Glutamatergic neuron (in vitro differentiated cells): ENCODE measurements around the gene MYO18B. TPM values are rescaled to one million over a fixed set of nuclear protein-coding genes. Genes with fewer than 3 reads are reported as not detected.
A peak's percentile ranks its signal among the peaks of the same experiment; 100 is the strongest.

ENCODE experiments used
- DNase-seq: peaks from one replicate; pipeline ENCODE4 v3.0.0; 2022
- H3K27ac Mint-ChIP-seq: one replicate; pipeline ENCODE4 v1.8.0; 2020; ENCODE audit warnings: mild to moderate bottlenecking, mixed read lengths, inconsistent platforms; ENCODE audit not compliant: unreplicated experiment
- H3K27me3 Mint-ChIP-seq: one replicate; pipeline ENCODE4 v1.8.0; 2020; ENCODE audit warnings: mild to moderate bottlenecking, moderate library complexity, mixed read lengths, inconsistent platforms; ENCODE audit not compliant: unreplicated experiment
- H3K36me3 Mint-ChIP-seq: one replicate; pipeline ENCODE4 v1.8.0; 2020; ENCODE audit warnings: mild to moderate bottlenecking, mixed read lengths, inconsistent platforms; ENCODE audit not compliant: unreplicated experiment
- H3K4me1 Mint-ChIP-seq: one replicate; pipeline ENCODE4 v1.8.0; 2020; ENCODE audit warnings: mild to moderate bottlenecking, low read depth, mixed read lengths, inconsistent platforms; ENCODE audit not compliant: unreplicated experiment
- H3K4me3 Mint-ChIP-seq: one replicate; pipeline ENCODE4 v1.8.0; 2020; ENCODE audit warnings: mild to moderate bottlenecking, mixed read lengths, inconsistent platforms; ENCODE audit not compliant: unreplicated experiment
- H3K9me3 Mint-ChIP-seq: one replicate; pipeline ENCODE4 v1.8.0; 2020; ENCODE audit warnings: mild to moderate bottlenecking, moderate library complexity, mixed read lengths, inconsistent platforms; ENCODE audit not compliant: unreplicated experiment
- CTCF ChIP-seq: fragments of 200-600 bp; sonication (generic); IDR thresholded peaks from one replicate; pipeline ENCODE4 v1.5.0; 2021; ENCODE audit not compliant: partially characterized antibody, unreplicated experiment
- total RNA-seq: library from RNA; stranded (reverse); fragmentation: NEBNext Ultra II Directional; extraction: Animal tissue kit (Norgen Biotek cat#: 25700); gene quantifications from one replicate; pipeline ENCODE4 v1.2.1, GENCODE V29; 2021; ENCODE audit not compliant: unreplicated experiment

The MYO18B gene
- total RNA-seq, 1 donor from 2014 or later, result 0.25 TPM

GRCh38 chr22:25782831-25783230, 40.8 kb downstream of the MYO18B start:
- Mint-ChIP-seq H3K27ac (no peak overlapping the region), H3K4me1 (peaks cover 8% of the 10 kb centered on the region), H3K4me3 (no peak overlapping the region), H3K36me3 (peaks cover 8% of the 10 kb centered on the region), H3K27me3 (peaks cover 7% of the 10 kb centered on the region), H3K9me3 (peaks cover 7% of the 10 kb centered on the region)
- DNase-seq, result no peak
- TF ChIP-seq CTCF, result no peak

- H3K27me3 Mint-ChIP-seq, result peaks cover 7% of the 10 kb centered on the region
- peaks cover 8% of the 10 kb centered on the region for H3K4me1 Mint-ChIP-seq
- H3K9me3 Mint-ChIP-seq, result peaks cover 7% of the 10 kb centered on the region
- DNase-seq, result no peak
- H3K36me3 Mint-ChIP-seq, result peaks cover 8% of the 10 kb centered on the region
- no peak for TF ChIP-seq CTCF
- H3K4me3 Mint-ChIP-seq, result no peak overlapping the region
- no peak overlapping the region for H3K27ac Mint-ChIP-seq
Measured at GRCh38 chr22:25783856-25784255, 41.9 kb downstream of the MYO18B start.

GRCh38 chr22:25786165-25786564, 44.2 kb downstream of the MYO18B start:
- H3K4me1 Mint-ChIP-seq, result no peaks in the 10 kb centered on the region
- H3K4me3 Mint-ChIP-seq, result no peak overlapping the region
- no peak for TF ChIP-seq CTCF
- DNase-seq, result no peak
- peaks cover under 1% of the 10 kb centered on the region for H3K9me3 Mint-ChIP-seq
- H3K36me3 Mint-ChIP-seq, result peaks cover 4% of the 10 kb centered on the region
- H3K27ac Mint-ChIP-seq, result no peak overlapping the region
- H3K27me3 Mint-ChIP-seq, result peaks cover 1% of the 10 kb centered on the region

- DNase-seq, result no peak
- Mint-ChIP-seq H3K4me1 (peaks cover 2% of the 10 kb centered on the region), H3K4me3 (no peak overlapping the region), H3K27me3 (no peaks in the 10 kb centered on the region), H3K27ac (no peak overlapping the region), H3K36me3 (no peaks in the 10 kb centered on the region), H3K9me3 (peaks cover 4% of the 10 kb centered on the region)
- TF ChIP-seq CTCF, result no peak
Measured at GRCh38 chr22:25791556-25791955, 49.6 kb downstream of the MYO18B start.

- Mint-ChIP-seq H3K27ac (peak overlapping the region; percentile 67), H3K36me3 (no peaks in the 10 kb centered on the region)
Measured at GRCh38 chr22:25795478-25795877, 53.5 kb downstream of the MYO18B start.

More at GRCh38 chr22:25795478-25795877, 53.5 kb downstream of the MYO18B start:
- peaks cover 2% of the 10 kb centered on the region for H3K4me1 Mint-ChIP-seq
- DNase-seq, result no peak
- TF ChIP-seq CTCF, result no peak
- H3K4me3 Mint-ChIP-seq, result no peak overlapping the region
- H3K9me3 Mint-ChIP-seq, result peaks cover 4% of the 10 kb centered on the region
- H3K27me3 Mint-ChIP-seq, result peaks cover 2% of the 10 kb centered on the region
